PC-3 (cell line): ENCODE data around the gene ASB14. TPM values are rescaled to one million over a fixed set of nuclear protein-coding genes. Genes with fewer than 3 reads are reported as not detected.

ENCODE experiments used
- ATAC-seq: fragments of 200-7000 bp; cut with Tn5 transposase; 2 replicates; pipeline ENCODE4 v1.9.1; 2020; ENCODE audit warnings: mild to moderate bottlenecking, moderate library complexity
- BruUV-seq: library from RNA; stranded (reverse); fragments of 400-500 nt; replicated peaks from 2 replicates; lab custom pipeline; 2021; lab: Mats Ljungman, UMichigan
- CTCF ChIA-PET: fragments of 300-600 bp; sonication (Branson Sonifier 250); formaldehyde crosslinking; loops from one replicate; lab custom pipeline; 2022; ENCODE audit warnings: antibody characterized with exemption; lab: Charles Lee
- POLR2A ChIA-PET: fragments of 300-600 bp; sonication (Branson Sonifier 250); formaldehyde crosslinking; loops from one replicate; lab custom pipeline; 2022; ENCODE audit warnings: antibody characterized with exemption; ENCODE audit not compliant: unreplicated experiment; lab: Charles Lee
- DNase-seq: peaks from one replicate; pipeline ENCODE4 v3.0.0-alpha.2; 2015
- H2AFZ ChIP-seq: fragments of 300-600 bp; sonication (generic); 2 replicates; pipeline ENCODE4 v1.6.0; 2016; ENCODE audit warnings: antibody characterized with exemption, low read length
- H3F3A ChIP-seq: fragments of 300-600 bp; sonication (generic); one replicate; pipeline ENCODE4 v1.6.0; 2017; ENCODE audit warnings: antibody characterized with exemption, low read length, control low read depth, mild to moderate bottlenecking; ENCODE audit not compliant: unreplicated experiment
- H3K27ac ChIP-seq: fragments of 300-600 bp; sonication (generic); 2 replicates; pipeline ENCODE4 v1.5.1; 2016; ENCODE audit warnings: mild to moderate bottlenecking, low read length
- H3K27me3 ChIP-seq: fragments of 300-600 bp; sonication (generic); 2 replicates; pipeline ENCODE4 v1.6.1; 2016; ENCODE audit warnings: low read length, mixed read lengths
- H3K36me3 ChIP-seq: fragments of 300-600 bp; sonication (generic); 2 replicates; pipeline ENCODE4 v1.6.1; 2016; ENCODE audit warnings: low read depth, mixed run types, low read length, mixed read lengths
- H3K4me1 ChIP-seq: fragments of 300-600 bp; sonication (generic); 2 replicates; pipeline ENCODE4 v1.5.1; 2016; ENCODE audit warnings: low read length; ENCODE audit not compliant: insufficient read depth
- H3K4me2 ChIP-seq: fragments of 300-600 bp; sonication (generic); 2 replicates; pipeline ENCODE4 v1.6.0; 2016; ENCODE audit warnings: low read length
- H3K4me3 ChIP-seq: fragments of 300-600 bp; sonication (generic); 2 replicates; pipeline ENCODE4 v1.5.1; 2016; ENCODE audit warnings: mild to moderate bottlenecking, low read length, mixed read lengths
- H3K79me2 ChIP-seq: fragments of 300-600 bp; sonication (generic); 2 replicates; pipeline ENCODE4 v1.6.1; 2017; ENCODE audit warnings: low read length, mixed read lengths
- H3K9ac ChIP-seq: fragments of 300-600 bp; sonication (generic); 2 replicates; pipeline ENCODE4 v1.6.0; 2016; ENCODE audit warnings: mild to moderate bottlenecking, low read length
- H3K9me2 ChIP-seq: fragments of 300-600 bp; sonication (generic); replicated peaks from 2 replicates; pipeline ENCODE4 v1.6.1; 2016; ENCODE audit warnings: mixed run types, low read length, mixed read lengths
- H3K9me3 ChIP-seq: fragments of 300-600 bp; sonication (generic); 2 replicates; pipeline ENCODE4 v1.6.1; 2016; ENCODE audit warnings: low read length, mixed read lengths
- H4K20me1 ChIP-seq: fragments of 300-600 bp; sonication (generic); 2 replicates; pipeline ENCODE4 v1.6.1; 2016; ENCODE audit warnings: low read length, mixed read lengths
- EZH2 ChIP-seq: fragments of 300-600 bp; sonication (generic); IDR thresholded peaks from one replicate; pipeline ENCODE4 v1.6.1; 2017; ENCODE audit warnings: antibody characterized with exemption, mild to moderate bottlenecking, low read length; ENCODE audit not compliant: unreplicated experiment
- EZH2phosphoT487 ChIP-seq: fragments of 300-600 bp; sonication (generic); IDR thresholded peaks from 2 replicates; pipeline ENCODE4 v1.6.1; 2018; ENCODE audit warnings: mild to moderate bottlenecking, antibody characterized with exemption, low read length, borderline replicate concordance
- intact Hi-C: fragments of 100-400 bp; cut with micrococcal nuclease; formaldehyde crosslinking; loops from 2 replicates; pipeline ENCODE4 v1.9.0; 2023
- total RNA-seq: library from RNA; depleted of rRNA; stranded (reverse); fragments of >200 nt; gene quantifications from 2 replicates; pipeline ENCODE4 v1.2.3, GENCODE V29; 2014
- TF ChIP-seq, protein P1 (sequence below): fragments of 300-600 bp; sonication (generic); conservative IDR thresholded peaks from 2 replicates; pipeline ENCODE4 v1.5.1; 2017; ENCODE audit warnings: antibody characterized with exemption, low read depth, mild to moderate bottlenecking, low read length

ASB14 gene
- total RNA-seq, 1 experiment from 2014 or later = not detected

DNA sequence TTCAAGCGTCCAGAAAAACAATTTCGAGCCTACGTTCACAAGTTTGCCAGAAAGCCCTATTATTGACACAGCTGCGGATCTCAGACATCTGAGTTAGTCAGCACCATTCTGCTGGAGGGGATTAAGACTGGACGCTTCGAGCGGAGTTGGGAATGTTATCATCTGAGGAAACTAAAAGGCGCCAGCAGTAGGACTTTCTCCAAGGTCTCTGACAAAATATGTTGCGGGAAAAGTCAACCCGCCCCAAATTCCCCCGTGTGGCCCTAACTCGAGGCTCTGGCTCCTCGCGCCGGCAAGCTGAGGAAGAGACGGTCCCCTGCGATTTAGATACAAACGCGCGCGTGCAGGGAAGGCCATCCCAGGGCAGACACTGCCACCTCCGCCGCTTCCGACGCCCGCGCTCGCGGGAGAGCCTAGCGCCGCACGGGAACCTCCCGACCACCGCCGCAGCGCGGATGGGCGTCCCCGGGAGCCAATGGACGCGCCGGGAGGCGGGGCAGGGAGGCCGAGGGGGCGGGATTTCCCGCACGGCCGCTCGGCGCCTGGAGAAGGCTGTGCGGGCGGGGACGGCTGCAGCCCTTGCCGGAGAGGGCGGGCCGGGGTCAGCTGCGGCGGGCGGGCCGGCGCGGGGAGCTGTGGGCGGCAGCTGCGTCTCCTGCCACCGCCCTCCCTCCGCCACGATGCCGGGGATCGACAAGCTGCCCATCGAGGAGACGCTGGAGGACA lies 65.1 kb downstream of the ASB14 start, which contains the start of gene APPL1:
Gene APPL1, plus strand, starts transcription at position 526 of the 726 bp plus-strand sequence. Its CDS starts 155 bp downstream, at position 681.
- H3K79me2 ChIP-seq = peaks cover 41% of the 10 kb centered on the region
- BruUV-seq = TSS peak; percentile 75
- peak within 1 kb of the TSS; percentile 89 for H3K4me3 ChIP-seq
- peak; percentile 95 for DNase-seq
- intact Hi-C loops = loop anchor here (1.0 to 5.0 kb wide), 3 partner anchors 205 to 355 kb away; no protein-coding TSS in a partner anchor
- no peaks in the 10 kb centered on the region for H3F3A ChIP-seq
- peak within 1 kb of the TSS; percentile 78 for H3K9ac ChIP-seq
- H3K36me3 ChIP-seq = no peaks in the 10 kb centered on the region
- H2AFZ ChIP-seq = peak within 1 kb of the TSS; percentile 92
- peaks cover 30% of the 10 kb centered on the region for H3K4me1 ChIP-seq
- no peaks in the 10 kb centered on the region for H3K9me3 ChIP-seq
- peak within 1 kb of the TSS; percentile 74 for H3K27ac ChIP-seq
- H3K27me3 ChIP-seq = no peaks in the 10 kb centered on the region
- peak within 1 kb of the TSS; percentile 89 for H3K4me2 ChIP-seq
- peak; percentile 82 for ATAC-seq
- TF ChIP-seq, protein P1, sequence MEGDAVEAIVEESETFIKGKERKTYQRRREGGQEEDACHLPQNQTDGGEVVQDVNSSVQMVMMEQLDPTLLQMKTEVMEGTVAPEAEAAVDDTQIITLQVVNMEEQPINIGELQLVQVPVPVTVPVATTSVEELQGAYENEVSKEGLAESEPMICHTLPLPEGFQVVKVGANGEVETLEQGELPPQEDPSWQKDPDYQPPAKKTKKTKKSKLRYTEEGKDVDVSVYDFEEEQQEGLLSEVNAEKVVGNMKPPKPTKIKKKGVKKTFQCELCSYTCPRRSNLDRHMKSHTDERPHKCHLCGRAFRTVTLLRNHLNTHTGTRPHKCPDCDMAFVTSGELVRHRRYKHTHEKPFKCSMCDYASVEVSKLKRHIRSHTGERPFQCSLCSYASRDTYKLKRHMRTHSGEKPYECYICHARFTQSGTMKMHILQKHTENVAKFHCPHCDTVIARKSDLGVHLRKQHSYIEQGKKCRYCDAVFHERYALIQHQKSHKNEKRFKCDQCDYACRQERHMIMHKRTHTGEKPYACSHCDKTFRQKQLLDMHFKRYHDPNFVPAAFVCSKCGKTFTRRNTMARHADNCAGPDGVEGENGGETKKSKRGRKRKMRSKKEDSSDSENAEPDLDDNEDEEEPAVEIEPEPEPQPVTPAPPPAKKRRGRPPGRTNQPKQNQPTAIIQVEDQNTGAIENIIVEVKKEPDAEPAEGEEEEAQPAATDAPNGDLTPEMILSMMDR = no peak
- TF ChIP-seq EZH2 (no peak), EZH2phosphoT487 (no peak)
- POLR2A ChIA-PET = interaction anchor here (0.5 to 1.1 kb wide), 3 partner anchors 9 to 170 kb away, joined by 3 to 18 read pairs (median 7); no protein-coding TSS in a partner anchor
- H4K20me1 ChIP-seq = peaks cover 21% of the 10 kb centered on the region
- CTCF ChIA-PET = no interaction called here
- no peaks in the 10 kb centered on the region for H3K9me2 ChIP-seq

DNA sequence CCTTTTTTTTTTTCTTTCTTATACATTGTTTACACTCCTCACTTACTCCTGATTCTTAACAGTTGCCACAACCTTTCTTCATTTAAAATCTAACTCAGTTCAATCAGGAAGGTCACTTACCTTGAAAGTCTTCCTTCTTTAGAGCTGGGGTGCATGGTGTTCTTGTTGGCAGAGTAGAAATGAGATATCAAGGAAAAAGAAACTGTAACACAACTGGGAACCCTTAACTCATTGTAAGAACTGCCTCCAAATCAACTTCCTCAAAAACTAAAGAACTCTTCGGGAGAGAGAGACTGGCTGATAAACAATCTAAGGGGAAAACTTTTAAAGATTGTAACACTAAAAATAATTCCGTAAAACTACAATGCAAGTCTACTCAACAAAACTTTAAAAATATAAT lies 66.3 kb downstream of the ASB14 start:
- Histone ChIP-seq H3K9me2 (no peaks in the 10 kb centered on the region), H3K4me2 (no peak overlapping the region), H3K79me2 (peaks cover 29% of the 10 kb centered on the region), H3K27ac (no peak overlapping the region), H2AFZ (no peak overlapping the region), H3K4me3 (no peak overlapping the region), H3K27me3 (no peaks in the 10 kb centered on the region), H4K20me1 (peaks cover 18% of the 10 kb centered on the region; the same call in 1 of the 2 replicates), H3K36me3 (no peaks in the 10 kb centered on the region), H3K9ac (no peak overlapping the region), H3F3A (no peaks in the 10 kb centered on the region), H3K4me1 (peaks cover 30% of the 10 kb centered on the region), H3K9me3 (no peaks in the 10 kb centered on the region)
- DNase-seq (no peak), ATAC-seq (no peak)
- ChIA-PET CTCF (no interaction called here), POLR2A (interaction anchor here (0.5 kb wide), 1 partner anchor 1897 kb away, joined by 3 read pairs; no protein-coding TSS in a partner anchor)
- intact Hi-C loops = loop anchor here (5.0 kb wide), 2 partner anchors 206 to 356 kb away; no protein-coding TSS in a partner anchor
- no TSS peak for BruUV-seq
- TF ChIP-seq EZH2 = no peak
- TF ChIP-seq, protein P1 = no peak
- no peak for TF ChIP-seq EZH2phosphoT487
